GM12864 (cell line): Measurements from ENCODE around the gene ADPRHL1.

Experiments
- DNase-seq: peaks from one replicate; pipeline ENCODE4 v3.0.0-alpha.2; 2011; ENCODE audit warnings: low read depth
- H3K4me3 ChIP-seq: 2 replicates; pipeline ENCODE4 v1.5.1; 2011; ENCODE audit warnings: mild to moderate bottlenecking, low read depth, low read length, control low read depth
- TF ChIP-seq, protein P1 (sequence below): IDR thresholded peaks from 2 replicates; pipeline ENCODE4 v1.5.1; 2011; ENCODE audit warnings: low read depth, mild to moderate bottlenecking, moderate library complexity, low read length, control low read depth, inconsistent platforms; ENCODE audit errors: missing control alignments

The ADPRHL1 gene

DNA sequence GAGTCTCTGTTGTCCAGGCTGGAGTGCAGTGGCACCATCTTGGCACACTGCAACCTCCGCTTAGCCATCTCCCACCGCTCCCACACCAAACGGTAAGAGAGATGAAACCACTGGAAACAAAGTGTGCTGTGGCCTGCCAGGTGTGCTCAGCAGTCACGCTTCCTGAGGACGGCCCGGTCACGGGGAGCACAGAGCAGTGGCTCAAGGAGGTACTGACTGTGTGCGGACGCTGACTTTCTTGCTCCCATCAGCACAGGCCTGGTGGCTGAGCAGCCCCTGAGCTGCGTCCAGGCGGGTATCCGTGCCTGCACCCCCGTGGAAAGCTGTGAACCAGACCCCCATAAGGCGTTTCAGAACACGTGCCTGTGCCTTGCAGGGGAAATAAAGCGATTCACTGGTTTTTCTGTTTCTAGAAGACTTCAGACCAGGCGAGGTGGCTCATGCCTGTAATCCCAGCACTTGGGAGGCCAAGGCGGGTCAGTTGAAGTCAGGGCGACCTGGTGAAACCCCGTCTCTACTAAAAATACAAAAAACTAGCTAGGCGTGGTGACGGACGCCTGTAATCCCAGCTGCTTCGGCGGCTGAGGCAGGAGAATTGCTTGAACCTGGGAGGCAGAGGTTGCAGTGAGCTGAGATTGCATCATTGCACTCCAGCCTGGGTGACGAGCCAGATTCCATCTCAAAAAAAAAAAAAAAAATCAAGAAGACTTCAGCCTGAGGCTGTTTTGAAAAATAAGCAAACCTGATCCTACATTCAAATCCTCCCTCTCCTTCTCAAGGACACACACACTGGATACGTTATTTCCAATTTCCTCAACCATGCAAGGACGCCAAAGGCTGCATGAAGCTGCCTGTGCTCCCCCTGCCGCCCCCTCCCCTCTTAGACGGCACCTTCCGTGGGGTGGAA, 25.5 kb downstream of the ADPRHL1 start:
- TF ChIP-seq, protein P1, sequence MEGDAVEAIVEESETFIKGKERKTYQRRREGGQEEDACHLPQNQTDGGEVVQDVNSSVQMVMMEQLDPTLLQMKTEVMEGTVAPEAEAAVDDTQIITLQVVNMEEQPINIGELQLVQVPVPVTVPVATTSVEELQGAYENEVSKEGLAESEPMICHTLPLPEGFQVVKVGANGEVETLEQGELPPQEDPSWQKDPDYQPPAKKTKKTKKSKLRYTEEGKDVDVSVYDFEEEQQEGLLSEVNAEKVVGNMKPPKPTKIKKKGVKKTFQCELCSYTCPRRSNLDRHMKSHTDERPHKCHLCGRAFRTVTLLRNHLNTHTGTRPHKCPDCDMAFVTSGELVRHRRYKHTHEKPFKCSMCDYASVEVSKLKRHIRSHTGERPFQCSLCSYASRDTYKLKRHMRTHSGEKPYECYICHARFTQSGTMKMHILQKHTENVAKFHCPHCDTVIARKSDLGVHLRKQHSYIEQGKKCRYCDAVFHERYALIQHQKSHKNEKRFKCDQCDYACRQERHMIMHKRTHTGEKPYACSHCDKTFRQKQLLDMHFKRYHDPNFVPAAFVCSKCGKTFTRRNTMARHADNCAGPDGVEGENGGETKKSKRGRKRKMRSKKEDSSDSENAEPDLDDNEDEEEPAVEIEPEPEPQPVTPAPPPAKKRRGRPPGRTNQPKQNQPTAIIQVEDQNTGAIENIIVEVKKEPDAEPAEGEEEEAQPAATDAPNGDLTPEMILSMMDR: no peak
- no peak overlapping the region for H3K4me3 ChIP-seq
- no peak for DNase-seq

- TF ChIP-seq, protein P1: no peak
- DNase-seq: no peak
- H3K4me3 ChIP-seq: no peak overlapping the region
Measured at GRCh38 chr13:113426591-113426986, 26.7 kb downstream of the ADPRHL1 start.

GRCh38 chr13:113425941-113426590, 27.2 kb downstream of the ADPRHL1 start:
- no peak for DNase-seq
- H3K4me3 ChIP-seq: no peak overlapping the region
- TF ChIP-seq, protein P1: no peak

- no peak for DNase-seq
Measured at GRCh38 chr13:113423520-113424163, 29.6 kb downstream of the ADPRHL1 start.

DNA sequence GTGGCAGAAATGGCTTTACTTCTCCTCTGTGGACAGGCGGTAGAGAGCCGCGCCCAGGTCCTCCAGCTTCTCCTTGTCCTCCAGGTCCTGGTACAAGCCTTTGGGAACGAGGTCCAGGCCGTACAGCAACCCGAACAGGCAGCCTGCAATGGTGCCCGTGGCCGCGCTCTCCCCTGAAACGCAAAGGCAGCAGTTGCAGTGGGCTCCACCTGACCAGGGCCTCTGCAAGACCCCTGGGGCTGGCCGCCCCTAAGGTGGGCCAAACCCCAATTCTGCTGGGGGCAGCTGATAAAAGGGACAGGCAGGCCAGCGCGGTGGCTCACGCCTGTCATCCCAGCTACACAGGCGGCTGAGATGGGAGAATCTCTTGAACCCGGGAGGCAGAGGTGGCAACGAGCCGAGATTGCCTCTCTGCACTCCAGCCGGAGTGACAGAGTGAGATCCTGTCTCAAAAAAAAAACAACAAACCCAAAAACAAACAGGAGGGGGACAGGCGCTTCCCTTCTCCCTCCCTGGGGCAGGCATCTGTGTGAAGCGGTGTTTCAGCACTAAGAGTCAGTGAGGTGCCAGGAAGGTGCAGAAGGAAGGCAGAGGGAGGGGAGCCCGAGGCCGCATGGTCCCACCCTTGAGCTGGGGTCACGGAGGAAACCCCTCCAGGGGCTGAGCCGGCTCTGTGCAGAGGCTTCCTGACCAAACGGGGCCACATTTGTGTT, 30.3 kb downstream of the ADPRHL1 start:
- no peak overlapping the region for H3K4me3 ChIP-seq
- TF ChIP-seq, protein P1: no peak

More at GRCh38 chr13:113423520-113424163, 29.6 kb downstream of the ADPRHL1 start:
- TF ChIP-seq, protein P1: no peak
- no peak overlapping the region for H3K4me3 ChIP-seq

DNA sequence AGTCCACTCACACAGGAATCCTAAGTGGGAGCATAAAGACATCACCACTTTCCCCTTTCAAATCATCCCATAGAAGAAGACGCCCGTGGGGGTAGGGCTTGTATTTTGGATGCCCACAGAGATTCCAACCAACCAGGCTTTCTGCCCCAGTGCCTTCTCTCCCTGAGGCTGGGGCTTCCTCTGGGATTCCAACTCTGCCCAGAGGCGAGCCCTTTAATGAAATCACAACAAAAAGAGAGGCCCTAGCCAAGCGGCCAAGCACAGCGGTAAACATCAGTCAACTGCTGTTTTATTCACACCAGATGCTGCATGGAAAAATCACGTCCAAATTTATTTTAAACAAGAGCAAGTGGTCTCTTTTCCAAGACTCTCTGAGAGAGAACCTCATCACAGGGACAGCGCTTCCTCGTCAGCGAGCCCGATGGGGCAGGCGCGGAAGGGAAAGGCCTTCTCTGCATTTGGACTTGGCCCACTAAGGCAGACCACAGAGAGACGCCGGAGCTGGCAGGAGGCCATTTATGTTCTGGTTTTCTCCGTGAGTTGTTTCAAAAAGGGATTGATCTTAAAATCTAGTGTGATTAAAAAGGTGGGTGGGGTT, 31.5 kb downstream of the ADPRHL1 start:
- no peak overlapping the region for H3K4me3 ChIP-seq
- no peak for DNase-seq
- TF ChIP-seq, protein P1: no peak

More for the DNA sequence above, 30.3 kb downstream of the ADPRHL1 start:
- DNase-seq: no peak
